Colonic mucosa (tissue), 4 donors: Measurements from ENCODE around the gene TSPYL4. TPM values are rescaled to one million over a fixed set of nuclear protein-coding genes. Genes with fewer than 3 reads are reported as not detected.

Source experiments
- DNase-seq: peaks from one replicate; pipeline ENCODE4 v3.0.0-alpha.2; 2020
- H3K27ac ChIP-seq: fragments of 200-600 bp; one replicate; pipeline ENCODE4 v1.8.0; 2021
- H3K27me3 ChIP-seq: fragments of 200-600 bp; one replicate; pipeline ENCODE4 v1.8.0; 2021
- H3K36me3 ChIP-seq: fragments of 200-600 bp; one replicate; pipeline ENCODE4 v1.8.0; 2021
- H3K4me1 ChIP-seq: fragments of 200-600 bp; one replicate; pipeline ENCODE4 v1.8.0; 2021; ENCODE audit warnings: mild to moderate bottlenecking
- H3K4me3 ChIP-seq: fragments of 200-600 bp; one replicate; pipeline ENCODE4 v1.8.0; 2021
- H3K9ac ChIP-seq, 2 donors: one replicate each; pipeline ENCODE4 v1.7.0; 2013; ENCODE audit warnings: control low read depth in 2 of 2, low read depth in 2 of 2, low read length in 2 of 2
- H3K9me3 ChIP-seq: fragments of 200-600 bp; one replicate; pipeline ENCODE4 v1.8.0; 2021
- intact Hi-C: fragments of 100-400 bp; cut with DNase I; formaldehyde crosslinking; loops from one replicate; pipeline ENCODE4 v1.14.1; 2022
- total RNA-seq, 2 donors: library from RNA; stranded (reverse); fragmentation: NEBNext Ultra II Directional in 1 of 2; extraction: Animal tissue kit (Norgen Biotek cat#: 25700) in 1 of 2; gene quantifications; one replicate each; pipeline ENCODE4 v1.2.1, GENCODE V29; 2021
- TF ChIP-seq, protein P1 (sequence below): fragments of 200-600 bp; IDR thresholded peaks from one replicate; pipeline ENCODE4 v1.8.0; 2022; ENCODE audit warnings: antibody characterized with exemption, mild to moderate bottlenecking
- donor health status: healthy.
- donor health status: DM: no; HTN: no; CAD: no.
- donor health status: DM: no; HTN: no; CAD: no.

The TSPYL4 gene
- total RNA-seq, 2 donors from 2014 or later = 7.0 to 8.3 TPM

DNA sequence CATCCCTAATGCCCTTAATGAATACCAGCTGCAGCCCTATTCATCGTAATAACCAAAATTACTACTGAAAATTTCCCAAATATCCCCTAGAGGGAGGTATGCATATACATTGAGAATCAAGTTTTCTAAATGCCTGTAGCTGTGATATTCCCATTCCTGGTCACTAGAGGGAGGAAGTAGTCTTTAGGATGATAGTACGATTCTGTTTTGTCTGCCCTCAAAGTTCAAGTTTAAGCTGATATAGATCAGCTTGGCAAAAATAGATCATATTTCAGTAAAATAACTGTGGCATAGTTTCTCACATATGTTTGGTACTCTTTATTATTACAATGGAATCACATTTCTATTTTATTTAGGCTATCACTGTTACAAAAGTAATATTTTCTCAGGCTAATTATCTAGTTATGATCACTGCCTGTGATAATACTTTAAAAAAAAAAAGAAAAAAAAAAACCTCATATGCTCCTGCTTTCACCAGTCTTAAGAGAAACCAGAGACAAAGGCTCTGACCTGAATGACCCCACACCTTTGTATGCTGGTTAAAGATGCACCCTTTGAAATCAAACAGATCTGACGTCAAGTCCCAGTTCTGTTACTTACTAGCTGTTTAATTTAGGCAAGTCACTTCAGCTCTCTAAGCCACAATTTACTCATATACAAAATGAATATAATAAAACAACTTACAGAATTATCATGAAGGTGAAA is 14.9 kb upstream of the TSPYL4 start:
- no peak for DNase-seq
- intact Hi-C loops = loop anchor here (5.0 kb wide), 1 partner anchor 264 kb away; no protein-coding TSS in a partner anchor
- Histone ChIP-seq H3K36me3 (no peaks in the 10 kb centered on the region), H3K27me3 (no peaks in the 10 kb centered on the region), H3K4me3 (no peak overlapping the region), H3K27ac (no peak overlapping the region), H3K4me1 (no peaks in the 10 kb centered on the region), H3K9ac (no peak overlapping the region), H3K9me3 (no peaks in the 10 kb centered on the region)
- TF ChIP-seq, protein P1, sequence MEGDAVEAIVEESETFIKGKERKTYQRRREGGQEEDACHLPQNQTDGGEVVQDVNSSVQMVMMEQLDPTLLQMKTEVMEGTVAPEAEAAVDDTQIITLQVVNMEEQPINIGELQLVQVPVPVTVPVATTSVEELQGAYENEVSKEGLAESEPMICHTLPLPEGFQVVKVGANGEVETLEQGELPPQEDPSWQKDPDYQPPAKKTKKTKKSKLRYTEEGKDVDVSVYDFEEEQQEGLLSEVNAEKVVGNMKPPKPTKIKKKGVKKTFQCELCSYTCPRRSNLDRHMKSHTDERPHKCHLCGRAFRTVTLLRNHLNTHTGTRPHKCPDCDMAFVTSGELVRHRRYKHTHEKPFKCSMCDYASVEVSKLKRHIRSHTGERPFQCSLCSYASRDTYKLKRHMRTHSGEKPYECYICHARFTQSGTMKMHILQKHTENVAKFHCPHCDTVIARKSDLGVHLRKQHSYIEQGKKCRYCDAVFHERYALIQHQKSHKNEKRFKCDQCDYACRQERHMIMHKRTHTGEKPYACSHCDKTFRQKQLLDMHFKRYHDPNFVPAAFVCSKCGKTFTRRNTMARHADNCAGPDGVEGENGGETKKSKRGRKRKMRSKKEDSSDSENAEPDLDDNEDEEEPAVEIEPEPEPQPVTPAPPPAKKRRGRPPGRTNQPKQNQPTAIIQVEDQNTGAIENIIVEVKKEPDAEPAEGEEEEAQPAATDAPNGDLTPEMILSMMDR = peak; percentile 69

DNA sequence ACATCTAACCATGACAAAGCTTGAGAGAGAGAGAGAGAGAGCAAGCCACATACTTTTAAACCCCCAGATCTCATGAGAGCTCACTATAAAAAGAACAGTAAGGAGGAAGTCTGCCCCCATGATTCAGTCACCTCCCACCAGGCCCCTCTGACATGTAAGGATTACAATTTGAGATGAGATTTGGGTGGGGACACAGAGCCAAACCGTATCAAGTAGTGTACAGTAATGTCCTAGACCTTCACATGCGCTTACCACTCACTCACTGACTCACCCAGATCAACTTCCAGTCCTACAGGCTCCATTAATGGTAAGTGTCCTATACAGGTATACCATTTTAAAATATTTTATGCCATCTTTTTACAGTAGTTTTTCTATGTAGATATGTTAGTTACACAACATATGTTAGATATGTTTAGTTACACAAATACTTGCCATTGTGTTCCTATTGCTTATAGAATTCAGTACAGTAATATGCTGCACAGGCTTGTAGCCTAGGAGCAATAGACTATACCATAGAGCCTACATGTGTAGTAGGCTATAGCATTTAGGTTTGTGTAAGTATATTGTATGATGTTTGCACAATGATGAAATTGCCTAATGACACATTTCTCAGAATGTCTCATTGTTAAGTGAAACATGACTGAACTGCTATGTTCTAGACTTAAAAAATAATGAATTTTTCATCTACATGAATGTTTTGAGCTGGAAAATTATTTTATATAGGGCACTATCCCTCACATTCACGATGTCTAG is 14.1 kb upstream of the TSPYL4 start:
- H3K9ac ChIP-seq = no peak overlapping the region
- TF ChIP-seq, protein P1 = no peak
- H3K27me3 ChIP-seq = no peaks in the 10 kb centered on the region
- DNase-seq = no peak
- no peak overlapping the region for H3K4me3 ChIP-seq
- H3K36me3 ChIP-seq = no peaks in the 10 kb centered on the region
- H3K4me1 ChIP-seq = no peaks in the 10 kb centered on the region
- no peak overlapping the region for H3K27ac ChIP-seq
- no peaks in the 10 kb centered on the region for H3K9me3 ChIP-seq
- intact Hi-C loops = loop anchor here (5.0 kb wide), 1 partner anchor 264 kb away; no protein-coding TSS in a partner anchor

DNA sequence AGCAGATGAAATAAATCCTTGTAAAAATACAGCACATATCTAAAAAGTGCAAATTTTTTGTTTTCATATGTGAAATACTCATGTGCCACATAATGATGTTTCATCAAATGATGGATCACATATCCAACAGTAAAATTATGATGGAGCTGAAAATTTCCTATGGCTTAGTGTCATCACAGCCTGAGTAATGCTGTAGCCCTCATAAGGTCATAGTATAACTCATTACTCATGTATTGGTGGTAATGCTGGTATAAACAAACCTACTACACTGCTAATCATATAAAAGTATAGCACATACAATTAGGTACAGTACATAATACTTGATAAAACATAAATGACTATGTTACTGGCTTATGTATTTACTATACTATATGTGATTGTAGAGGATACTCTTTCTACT is 12.9 kb upstream of the TSPYL4 start:
- no peak overlapping the region for H3K4me3 ChIP-seq
- no peak for DNase-seq
- no peak overlapping the region for H3K9ac ChIP-seq
- no peaks in the 10 kb centered on the region for H3K4me1 ChIP-seq
- no peak overlapping the region for H3K27ac ChIP-seq
- no peaks in the 10 kb centered on the region for H3K36me3 ChIP-seq
- H3K9me3 ChIP-seq = no peaks in the 10 kb centered on the region
- no peaks in the 10 kb centered on the region for H3K27me3 ChIP-seq
- TF ChIP-seq, protein P1 = no peak
- intact Hi-C loops = loop anchor here (5.0 kb wide), 1 partner anchor 265 kb away; no protein-coding TSS in a partner anchor

DNA sequence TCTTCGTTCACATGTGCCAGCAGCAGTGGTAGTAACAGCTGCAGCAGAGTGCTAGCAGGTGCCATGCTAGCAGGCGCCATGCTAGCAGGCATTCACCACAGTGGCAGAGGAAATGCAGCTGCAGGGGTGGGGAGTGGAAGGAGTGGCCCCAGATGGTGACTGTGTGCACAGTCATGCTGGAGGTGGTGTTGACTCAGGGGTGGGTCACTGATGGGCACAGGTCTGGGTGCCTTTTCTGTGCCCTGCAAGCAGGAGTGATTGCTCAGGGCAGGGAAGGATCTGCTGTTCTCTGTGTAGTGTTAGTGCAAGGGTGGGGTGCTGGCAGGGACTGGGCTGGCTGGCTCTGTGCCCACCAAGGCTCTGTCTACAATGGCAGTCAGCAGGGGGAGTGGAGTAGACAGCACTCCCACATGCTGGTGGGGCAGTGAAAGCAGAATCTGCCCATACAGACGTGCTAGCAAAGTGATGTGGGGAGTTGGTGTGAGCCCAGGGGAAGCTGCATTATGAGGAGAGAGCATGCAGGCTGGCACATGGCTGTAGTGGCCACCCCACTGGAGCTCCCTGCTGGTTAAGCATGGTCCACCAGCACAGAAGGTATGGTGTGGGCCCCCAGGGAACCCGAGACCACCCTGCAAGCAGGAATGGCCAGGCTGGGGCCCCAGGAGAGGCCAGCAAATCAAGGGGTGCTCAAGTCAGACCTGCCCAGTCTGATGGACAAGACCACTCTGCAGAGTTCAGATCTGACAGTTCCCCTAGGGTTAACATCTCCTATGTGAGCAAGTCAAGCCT is 11.4 kb upstream of the TSPYL4 start:
- intact Hi-C loops = loop anchor here (5.0 kb wide), 1 partner anchor 267 kb away; no protein-coding TSS in a partner anchor
- no peak overlapping the region for H3K4me3 ChIP-seq
- H3K9me3 ChIP-seq = no peaks in the 10 kb centered on the region
- TF ChIP-seq, protein P1 = no peak
- H3K9ac ChIP-seq = no peak overlapping the region
- no peaks in the 10 kb centered on the region for H3K36me3 ChIP-seq
- no peaks in the 10 kb centered on the region for H3K27me3 ChIP-seq
- H3K4me1 ChIP-seq = no peaks in the 10 kb centered on the region
- peak; percentile 56 for DNase-seq
- H3K27ac ChIP-seq = no peak overlapping the region

DNA sequence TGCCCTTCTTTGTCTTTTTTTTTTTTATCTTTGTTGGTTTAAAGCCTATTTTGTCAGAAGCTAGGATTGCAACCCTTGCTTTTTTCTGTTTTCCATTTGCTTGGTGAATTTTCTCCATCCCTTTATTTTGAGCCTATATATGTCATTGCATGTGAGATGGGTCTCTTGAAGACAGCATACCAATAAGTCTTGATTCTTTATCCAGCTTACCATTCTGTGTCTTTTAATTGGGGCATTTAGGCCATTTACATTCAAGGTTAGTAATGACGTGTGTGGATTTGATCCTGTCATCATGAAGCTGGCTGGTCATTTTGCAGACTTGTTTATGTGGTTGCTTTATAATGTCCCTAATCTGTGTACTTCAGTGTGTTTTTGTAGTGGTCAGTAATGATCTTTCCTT is 9.5 kb upstream of the TSPYL4 start:
- Histone ChIP-seq H3K36me3 (no peaks in the 10 kb centered on the region), H3K27me3 (no peaks in the 10 kb centered on the region), H3K27ac (no peak overlapping the region), H3K9ac (no peak overlapping the region), H3K4me3 (no peak overlapping the region), H3K9me3 (no peaks in the 10 kb centered on the region), H3K4me1 (no peaks in the 10 kb centered on the region)
- TF ChIP-seq, protein P1 = no peak
- no peak for DNase-seq
- intact Hi-C loops = no loop called here
